ENCODE data around the gene MAGT1.
"Not testable (repeated sequence)": the region's sequence is repeated elsewhere in the genome, so short reads cannot be mapped to it uniquely, and the experiment has no call there.

Gene MAGT1

DNA sequence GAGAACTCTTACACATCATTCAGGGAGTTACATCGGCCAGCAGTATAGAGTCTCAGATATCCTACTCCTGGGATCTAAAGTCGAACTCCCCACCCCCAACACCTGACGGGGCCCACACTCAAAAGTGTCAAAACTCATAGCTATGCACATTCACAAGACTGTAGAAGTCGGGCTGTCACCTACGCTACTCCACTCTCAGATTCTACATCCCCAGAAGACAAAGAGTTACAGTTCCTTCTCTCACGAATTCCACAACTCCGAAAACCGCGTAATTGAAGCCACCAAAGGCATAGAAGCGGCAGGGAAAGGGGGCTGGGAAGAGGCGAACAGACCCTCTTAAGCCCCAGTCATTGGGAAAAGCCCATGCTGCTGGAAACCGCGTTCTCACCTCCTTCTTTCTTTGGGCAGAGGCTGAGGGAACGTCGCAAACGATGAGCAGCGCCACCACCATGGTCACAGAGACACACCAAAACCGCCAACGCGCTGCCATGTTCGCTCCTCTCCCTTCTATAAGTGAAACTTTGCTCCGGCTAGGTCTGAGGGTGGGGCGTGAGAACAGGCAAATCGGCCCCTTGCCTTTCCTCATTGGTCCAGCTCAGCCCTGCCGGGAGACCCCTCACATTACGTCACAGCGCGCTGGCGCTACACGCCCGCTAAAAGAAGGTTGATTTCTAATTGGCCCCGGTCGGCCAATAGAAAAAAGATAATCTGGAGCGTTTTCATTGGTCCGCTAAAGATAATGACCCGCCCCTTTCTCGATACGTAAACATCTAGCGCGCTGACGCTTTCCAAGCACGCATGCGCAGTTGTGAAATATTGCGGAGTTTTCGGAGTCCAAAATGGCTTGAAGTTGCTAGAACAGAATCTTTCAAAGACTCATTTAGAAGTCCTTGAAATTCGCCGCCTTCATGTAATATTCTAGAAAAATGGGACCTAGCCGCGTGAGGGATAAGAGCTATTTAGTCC, at the start of gene MAGT1:
MAGT1 (minus strand) TSS at position 515 of the 966 bp plus-strand sequence; CDS start at position 490, 25 bp downstream.
- DNase-seq (ENCODE audit: low read depth), result peak; percentile 90

DNA sequence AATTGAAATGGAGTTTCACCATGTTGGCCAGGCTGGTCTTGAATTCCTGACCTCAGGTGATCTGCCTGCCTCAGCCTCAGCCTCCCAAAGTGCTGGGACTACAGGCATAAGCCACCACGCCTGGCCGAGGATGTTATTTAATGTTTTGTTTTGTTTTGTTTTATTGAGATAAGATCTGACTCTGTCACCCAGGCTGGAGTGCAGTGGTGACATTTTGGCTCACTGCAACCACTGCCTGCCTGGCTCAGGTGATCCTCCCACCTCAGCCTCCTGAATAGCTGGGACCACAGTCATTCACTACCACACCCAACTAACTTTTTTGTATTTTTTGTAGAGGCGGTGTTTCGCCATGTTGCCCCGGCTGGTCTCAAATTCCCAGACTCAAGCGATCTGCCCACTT, 49.8 kb upstream of the MAGT1 start:
- DNase-seq (ENCODE audit: low read depth), result not testable (repeated sequence)

DNA sequence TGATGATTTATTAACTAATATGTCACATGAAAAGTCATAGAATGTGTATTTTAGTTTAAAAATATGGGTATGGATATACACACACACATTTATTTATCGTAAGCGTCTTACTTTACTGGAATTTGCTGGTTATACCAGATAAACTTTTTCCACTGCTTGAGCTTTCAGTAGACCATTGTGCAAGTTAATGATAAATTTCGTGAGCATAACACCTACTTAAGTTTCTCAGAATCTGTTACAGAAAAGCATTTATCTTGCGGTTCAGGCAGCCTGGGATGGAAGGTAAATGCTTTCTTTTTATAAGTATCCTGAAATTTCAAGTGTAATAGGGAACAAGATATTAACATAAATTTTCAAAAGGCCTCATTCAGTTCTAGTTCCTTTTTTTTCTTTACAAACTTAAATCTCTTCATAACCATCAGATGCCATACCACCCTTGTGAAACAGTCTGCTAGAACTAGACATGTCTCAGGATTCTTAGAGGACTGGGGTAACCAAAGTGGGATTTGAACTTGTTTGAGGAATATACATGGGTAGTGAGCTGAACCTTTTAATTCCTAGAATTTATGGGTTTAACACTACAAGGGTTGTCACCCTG, 42.9 kb upstream of the MAGT1 start:
- no peak for DNase-seq (ENCODE audit: low read depth)

DNA sequence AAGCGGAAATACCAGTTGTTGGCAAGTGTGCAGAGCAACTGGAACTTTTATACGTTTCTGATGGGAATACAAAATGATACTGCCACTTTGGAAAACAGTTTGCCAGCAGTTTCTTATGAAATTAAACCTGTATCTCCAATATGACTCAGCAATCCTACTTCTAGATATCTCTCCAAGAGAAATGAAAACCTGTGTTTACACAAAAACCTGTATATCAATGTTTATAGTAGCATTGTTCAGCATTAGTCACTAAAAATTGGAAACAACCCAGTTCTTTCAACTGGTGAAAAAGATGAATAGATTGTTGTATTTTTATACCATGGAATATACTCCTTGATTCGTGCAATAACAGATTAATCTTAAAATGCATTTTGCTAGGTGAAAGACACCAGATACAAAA, 42.1 kb upstream of the MAGT1 start:
- DNase-seq (ENCODE audit: low read depth), result no peak

DNA sequence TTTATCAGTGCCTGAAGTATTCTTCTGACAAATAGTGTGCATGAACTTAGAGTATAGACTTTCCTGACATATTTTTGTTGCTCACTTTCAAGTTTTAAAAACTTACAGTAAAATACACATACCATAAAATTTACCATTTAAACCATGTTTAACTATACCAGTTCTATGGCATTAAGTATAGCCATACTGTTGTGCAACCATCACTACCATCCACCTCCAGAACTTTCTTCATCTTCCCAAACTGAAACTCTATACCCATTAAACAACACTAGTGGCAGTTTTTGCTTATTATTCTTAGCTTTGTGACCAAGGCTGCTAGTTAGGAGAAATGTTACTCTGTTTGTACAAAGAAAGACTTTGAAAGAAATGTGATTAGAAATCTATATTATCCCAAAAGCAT, 41.1 kb upstream of the MAGT1 start:
- no peak for DNase-seq (ENCODE audit: low read depth)

DNA sequence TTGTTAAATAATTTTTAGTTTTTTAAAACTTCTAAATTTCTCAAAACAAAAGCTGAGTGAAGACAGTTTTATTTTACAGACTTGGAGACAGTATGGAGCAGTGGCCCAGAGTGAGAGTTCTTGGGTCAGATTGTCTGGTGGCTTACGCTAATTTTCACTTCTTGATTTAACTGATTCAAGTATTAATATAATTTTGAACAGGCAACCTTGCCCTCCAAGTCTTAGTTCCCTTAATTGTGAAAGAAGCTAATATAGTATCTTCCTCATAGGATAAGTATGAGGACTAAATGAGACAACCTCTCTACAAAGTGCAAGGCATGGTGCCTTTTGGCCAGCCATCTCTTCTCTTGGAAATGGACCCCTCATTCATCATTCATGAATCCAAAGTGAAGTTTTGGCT, 40.7 kb upstream of the MAGT1 start:
- no peak for DNase-seq (ENCODE audit: low read depth)

DNA sequence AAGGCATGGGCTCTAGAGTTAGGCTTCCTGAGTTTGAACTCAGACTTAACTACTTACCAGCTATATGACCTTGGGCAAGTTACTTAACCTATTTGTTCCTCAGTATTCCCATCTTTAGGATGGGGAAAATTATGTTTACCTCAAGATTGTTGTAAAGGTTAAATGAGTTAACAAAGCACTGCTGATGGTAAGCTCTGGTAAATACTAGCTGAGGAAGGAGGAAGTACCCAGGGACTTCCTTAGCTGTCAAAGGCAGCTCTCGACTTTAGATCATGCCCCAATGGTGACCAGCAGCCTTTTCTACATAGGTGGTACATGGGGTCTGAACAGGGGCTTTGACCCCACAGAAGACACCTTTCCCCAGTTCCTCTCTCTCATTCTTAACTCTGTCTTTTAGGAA, 35.3 kb upstream of the MAGT1 start:
- no peak for DNase-seq (ENCODE audit: low read depth)

DNA sequence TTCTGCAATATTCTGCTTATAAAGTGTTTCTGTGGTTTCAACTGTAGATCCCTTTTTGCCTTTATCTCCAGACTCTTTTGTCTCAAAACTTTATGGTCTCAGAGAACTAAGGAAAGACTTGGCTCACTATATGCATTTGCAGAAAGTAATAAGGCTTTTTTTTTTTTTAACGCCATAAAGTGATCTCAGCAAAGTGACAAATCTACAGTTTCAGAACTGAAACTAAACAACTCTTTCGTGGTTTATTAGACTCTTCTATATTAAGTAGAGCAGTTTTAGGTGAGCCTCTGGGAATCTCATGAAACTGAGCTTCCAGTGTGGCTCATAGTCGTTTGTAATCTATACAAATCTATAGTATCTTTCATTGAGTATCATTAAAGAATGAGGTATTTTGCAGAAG, 30.5 kb upstream of the MAGT1 start:
- no peak for DNase-seq (ENCODE audit: low read depth)

DNA sequence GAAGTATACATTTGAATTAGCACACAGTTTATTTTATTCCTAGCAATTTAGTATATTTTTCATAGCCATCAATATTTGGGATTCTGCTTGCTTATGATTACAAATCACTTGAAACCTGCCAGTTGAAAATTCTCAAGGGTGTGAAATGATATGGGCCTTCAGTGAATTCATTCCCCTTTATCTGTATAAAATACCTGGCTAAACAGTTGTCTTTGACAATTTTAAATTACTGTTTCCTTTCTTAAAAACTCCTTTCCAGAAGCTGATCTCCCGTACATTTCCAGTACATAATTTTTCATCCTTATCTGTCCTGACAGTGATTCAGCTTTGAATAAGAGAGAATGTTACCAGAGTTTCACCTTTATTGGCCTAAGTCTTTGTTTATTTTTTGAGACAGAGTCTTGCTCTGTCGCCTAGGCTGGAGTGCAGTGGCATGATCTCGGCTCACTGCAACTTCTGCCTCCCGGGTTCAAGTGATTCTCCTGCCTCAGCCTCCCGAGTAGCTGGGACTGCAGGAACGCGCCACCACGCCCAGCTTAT, 29.2 kb upstream of the MAGT1 start:
- no peak for DNase-seq (ENCODE audit: low read depth)

DNA sequence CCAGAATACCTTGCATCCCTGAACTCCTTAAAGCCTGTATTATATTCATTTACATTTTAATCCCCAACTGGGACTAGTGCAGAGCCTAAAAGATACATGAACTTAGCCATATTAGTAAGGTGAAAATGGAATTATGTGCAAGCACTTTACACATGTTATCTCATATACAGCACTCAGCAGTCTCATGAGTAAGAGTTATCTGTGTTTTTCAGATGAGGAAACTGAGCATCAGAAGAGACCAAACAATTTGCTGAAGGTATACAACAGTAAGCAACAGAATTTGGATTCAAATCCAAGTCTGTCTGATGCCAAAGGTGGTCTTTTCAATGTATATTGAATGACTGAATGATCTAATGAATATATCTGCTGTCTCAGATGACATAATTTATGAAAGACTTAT, 27.6 kb upstream of the MAGT1 start:
- no peak for DNase-seq (ENCODE audit: low read depth)

DNA sequence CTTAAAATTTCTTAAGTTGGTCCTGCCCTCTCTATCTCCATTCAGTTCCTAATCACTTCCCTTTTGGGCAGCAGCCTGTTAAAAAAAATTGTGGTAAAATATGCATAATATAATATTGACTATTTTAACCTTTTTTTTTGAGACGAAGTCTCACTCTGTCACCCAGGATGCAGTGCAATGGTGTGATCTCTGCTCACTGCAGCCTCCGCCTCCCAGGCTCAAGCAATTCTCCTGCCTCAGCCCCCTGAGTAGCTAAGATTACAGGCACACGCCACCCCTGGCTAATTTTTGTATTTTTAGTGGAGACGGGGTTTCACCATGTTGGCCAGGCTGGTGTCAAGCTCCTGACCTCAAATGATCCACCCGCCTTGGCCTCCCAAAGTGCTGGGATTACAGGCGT, 24.1 kb upstream of the MAGT1 start:
- DNase-seq (ENCODE audit: low read depth), result not testable (repeated sequence)

DNA sequence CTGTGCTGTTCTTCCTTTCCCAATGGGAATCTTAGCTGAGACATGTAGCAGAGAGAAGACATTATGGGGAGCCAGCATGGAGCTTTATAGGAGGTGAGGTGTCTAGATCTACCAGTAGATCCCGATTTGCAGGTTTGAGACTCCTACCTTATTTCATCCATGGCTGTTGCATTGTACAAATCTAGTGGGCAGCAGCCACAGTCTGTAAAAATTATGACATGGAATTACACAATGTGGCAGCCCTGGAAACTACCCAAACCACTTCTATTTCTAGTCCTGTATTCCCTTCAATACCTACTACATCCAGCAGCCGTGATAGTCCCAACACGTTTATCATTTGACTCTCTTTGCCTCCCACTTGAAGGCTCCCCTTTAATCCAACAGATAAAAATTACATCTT, 23.3 kb upstream of the MAGT1 start:
- DNase-seq (ENCODE audit: low read depth), result no peak

DNA sequence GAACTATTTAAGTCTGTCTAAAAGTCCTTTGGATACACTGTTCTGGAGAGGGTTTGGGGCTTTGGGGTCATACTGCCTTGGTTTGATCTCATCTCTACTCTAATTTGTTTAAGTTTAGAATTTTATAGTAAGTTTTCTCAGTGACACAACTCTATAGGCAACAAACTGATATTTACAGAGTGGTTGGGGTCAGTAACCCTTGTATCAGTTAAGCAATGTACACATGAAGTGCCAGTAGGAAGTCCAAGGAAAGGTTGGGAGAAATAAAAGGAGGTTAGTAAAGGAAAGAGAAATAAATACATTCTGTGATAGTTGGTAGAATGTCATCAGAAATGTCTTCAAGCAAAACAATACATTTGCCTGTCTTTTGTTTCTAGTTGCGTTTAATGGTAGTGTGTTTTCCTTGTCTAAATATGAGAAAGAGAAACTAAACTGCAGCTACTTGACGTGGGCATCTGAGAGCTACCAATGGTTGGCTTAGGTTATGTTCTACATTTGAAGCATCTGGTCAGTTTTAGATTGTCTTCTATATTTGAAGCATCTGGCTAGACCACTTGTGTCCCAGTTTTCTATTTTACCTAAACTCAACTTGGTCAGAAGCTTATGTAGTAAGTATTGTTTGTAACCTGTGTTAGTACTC, 22.2 kb upstream of the MAGT1 start:
- no peak for DNase-seq (ENCODE audit: low read depth)

DNA sequence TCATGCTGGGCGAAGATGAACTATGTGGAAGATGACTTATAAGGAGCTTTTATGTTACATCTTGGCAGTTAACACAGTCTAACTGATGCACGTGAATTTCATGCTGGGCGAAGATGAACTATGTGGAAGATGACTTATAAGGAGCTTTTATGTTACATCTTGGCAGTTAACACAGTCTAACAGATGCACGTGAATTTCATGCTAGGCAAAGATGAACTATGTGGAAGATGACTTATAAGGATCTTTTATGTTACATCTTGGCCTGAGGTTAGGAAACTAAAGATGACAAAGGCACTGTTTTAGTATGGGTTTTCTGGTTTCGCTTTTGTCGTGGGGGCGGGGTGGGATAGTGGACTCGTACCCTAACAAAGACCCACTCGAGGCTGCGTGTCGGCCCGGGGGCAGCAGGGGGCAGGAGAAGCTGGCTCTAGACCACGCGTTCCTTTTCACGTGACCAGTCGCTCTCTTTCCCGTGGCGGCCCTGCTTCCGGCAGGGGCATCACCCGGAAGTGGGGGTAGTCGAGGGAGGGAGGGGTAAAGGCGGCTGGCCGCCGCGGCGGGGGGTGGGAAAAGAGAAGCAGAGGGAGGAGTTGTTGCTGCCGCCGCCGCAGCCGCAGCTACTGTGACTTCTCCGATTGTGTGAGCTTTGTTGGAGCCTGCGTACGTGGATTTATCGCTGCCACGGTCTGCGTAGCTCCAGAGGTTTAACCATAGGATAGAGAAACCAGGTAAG, 15.0 kb upstream of the MAGT1 start, which contains the start of gene ATP7A:
ATP7A (plus strand) TSS at position 586 of the 733 bp plus-strand sequence. CDS start 60,949 bp downstream, outside the sequence.
- peak; percentile 72 for DNase-seq (ENCODE audit: low read depth)

DNA sequence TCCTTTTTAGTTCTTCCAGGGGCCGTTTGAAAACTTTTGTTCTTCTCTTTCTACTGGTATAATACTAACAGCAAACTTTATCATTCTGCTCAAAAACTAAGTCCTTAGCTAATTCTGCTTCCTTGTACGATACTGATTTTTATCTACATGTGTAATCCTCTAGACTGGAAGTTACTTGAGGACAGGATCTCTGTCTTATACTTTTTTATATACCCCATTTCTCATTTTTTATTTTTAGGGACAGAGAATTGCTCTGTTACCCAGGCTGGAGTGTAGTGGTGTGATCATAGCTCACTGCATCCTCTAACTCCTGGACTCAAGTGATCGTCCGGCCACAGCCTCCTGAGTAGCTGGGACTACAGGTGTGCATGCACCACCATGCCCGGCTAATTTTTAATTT, 6.3 kb upstream of the MAGT1 start:
- DNase-seq (ENCODE audit: low read depth), result no peak

DNA sequence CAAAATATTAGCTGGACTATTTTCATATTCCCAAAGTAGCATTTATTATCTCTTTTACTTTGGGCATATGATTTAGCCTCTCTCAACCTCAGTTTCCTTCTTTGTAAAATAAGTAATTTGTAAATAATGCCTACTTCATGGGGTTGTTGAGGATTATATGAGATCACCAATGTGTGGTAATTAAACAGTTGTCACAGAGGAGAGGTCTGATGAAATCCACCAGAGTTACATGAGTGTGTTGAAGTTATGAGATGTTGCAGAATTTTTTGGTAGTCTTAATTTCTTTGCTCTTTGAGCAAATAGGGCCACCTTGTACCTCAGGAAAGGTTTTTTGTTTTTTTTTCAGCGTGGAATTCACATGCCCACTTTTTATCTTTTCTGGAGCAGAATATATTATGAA, 5.5 kb upstream of the MAGT1 start:
- no peak for DNase-seq (ENCODE audit: low read depth)

DNA sequence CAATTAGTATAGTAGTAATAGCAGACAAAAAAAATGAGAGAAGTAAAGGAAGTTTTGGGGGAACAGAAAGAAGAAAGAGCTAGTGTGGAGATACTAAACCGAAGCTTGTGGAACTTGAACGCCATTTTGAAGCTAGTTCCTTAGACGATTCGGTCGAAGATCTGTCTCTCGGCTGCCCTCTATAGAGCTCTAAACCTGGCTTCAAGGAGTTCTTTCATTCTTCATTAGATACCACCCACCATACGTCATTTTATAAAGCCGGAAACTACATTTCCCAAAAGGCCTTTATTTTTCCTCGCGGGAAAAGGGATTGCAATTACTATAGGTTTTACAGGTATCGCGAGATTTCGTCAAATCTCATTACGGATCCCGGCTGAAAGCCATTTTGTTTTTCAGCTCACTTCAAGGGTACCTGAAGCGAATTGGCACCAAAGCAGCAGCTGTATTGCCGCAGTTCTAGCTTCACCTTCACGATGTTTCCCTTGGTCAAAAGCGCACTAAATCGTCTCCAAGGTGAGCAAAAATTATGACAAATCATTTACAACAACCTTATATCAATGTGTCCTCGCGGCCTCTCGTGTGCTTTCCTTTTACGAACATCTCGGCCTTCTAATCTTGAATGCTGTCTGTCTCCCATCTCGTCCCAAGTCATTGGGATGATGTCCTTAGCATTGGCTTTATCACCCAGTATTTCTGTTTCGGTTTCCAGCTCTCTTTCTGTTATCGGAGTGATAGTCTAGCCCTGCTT, 4.0 kb upstream of the MAGT1 start, which contains the start of gene COX7B:
COX7B (plus strand) TSS at position 388 of the 748 bp plus-strand sequence; CDS start at position 474, 86 bp downstream.
- peak; percentile 91 for DNase-seq (ENCODE audit: low read depth)

DNA sequence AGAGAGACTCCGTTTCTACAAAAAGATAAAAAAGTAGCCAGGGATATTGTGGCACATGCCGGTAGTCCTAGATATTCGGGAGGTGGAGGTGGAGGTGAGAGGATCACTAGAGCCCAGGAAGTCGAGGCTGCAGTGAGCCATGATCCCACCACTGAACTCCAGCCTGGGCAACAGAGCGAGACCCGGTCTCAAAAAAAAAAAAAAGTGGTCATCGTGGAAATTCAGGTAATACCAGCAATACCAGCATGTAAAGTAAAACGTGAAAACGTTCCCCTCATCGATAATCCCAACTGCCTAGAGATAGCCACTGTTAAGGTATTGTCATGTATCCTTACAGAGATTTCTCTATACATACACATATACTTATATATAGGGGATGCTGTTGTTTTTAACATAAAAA, 1.5 kb downstream of the MAGT1 start:
- no peak for DNase-seq (ENCODE audit: low read depth)

DNA sequence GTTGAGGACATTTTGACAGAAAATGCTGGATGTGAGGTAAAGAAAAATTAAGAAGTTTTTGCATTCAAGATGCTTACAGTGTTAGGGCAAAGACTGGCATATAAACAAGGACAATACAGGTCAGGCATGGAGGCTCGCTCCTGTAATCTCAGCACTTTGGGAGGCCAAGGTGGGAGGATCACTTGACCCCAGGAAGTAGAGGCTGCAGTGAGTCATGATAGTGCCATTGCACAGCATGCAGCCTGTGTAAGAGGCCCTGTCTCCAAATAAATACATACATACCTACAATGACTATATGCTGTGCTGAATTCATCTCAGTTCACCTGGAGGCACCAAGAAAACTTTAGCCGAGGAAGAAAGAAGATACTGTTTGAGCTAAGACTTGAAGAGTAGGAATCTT, 2.3 kb downstream of the MAGT1 start:
- DNase-seq (ENCODE audit: low read depth), result no peak

DNA sequence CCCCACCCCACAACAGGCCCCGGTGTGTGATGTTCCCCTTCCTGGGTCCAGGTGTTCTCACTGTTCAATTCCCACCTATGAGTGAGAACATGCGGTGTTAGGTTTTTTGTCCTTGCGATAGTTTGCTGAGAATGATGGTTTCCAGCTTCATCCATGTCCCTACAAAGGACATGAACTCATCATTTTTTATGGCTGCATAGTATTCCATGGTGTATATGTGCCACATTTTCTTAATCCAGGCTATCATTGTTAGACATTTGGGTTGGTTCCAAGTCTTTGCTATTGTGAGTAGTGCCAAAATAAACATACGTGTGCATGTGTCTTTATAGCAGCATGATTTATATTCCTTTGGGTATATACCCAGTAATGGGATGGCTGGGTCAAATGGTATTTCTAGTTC, 13.8 kb downstream of the MAGT1 start:
- not testable (repeated sequence) for DNase-seq (ENCODE audit: low read depth)

DNA sequence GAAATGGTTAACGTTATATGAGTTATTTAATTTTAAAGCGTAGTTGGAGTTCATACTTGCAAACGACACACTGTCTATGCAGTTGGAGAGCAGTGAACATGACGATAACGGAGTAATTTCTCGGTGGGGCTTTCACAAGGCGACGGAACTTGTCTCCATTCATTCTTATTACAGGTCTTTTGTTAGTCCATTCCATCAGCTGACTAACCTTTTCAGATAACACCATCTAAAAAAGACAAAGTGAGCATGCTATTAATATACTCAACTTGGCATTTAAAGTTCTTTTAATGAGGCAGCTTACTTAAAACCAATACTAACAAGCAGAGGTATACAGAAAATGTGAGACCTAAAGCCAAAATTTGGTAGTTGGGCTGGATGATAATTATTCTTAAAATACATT, 19.9 kb downstream of the MAGT1 start:
- no peak for DNase-seq (ENCODE audit: low read depth)
